ENCODE data around the gene KCNH3. TPM values are rescaled to one million over a fixed set of nuclear protein-coding genes. Genes with fewer than 3 reads are reported as not detected.
"Not testable (repeated sequence)": the region's sequence is repeated elsewhere in the genome, so short reads cannot be mapped to it uniquely, and the experiment has no call there.

KCNH3 gene
- total and polyA plus RNA-seq, 2 donors: 1.4 to 3.3 TPM

DNA sequence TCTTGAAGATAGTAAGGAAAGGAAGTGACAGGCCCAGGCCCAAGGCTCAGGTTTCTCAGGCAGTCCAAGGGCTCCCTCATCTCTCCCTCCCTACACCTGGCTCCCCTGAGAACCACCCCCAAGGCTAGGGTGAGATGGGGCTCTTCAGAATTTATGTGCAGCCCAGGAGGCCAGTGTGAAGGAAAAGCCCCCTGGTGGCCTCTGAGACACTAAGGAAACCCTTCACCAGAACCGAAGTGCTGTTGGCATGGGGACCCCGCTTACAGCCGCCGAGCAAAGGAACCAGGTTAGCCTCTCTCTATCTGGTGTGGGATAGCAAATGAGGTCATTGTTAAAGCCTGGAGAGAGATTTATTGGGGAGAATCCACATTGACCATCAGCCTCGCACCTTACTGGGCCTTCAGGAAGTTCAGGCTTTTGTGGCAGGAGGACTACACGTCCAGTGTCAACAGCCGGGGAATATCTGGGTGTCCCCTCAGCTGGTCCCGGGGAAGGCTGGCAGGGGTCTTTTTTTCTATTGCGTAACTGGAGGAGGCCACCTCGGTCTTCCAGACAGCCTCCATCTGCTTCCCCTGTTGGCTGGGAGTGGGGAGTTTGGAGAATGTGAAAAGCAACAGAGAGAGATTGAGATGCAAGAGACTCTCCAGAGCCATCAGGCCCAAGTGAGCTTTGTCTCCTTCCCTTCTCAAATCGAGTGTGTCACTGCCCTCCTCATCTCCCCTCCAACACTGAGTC lies 48.5 kb downstream of the KCNH3 start:
- Histone ChIP-seq H3K4me1 (ENCODE audit: control insufficient read depth in 2 of 2, insufficient read depth in 2 of 2, low read length in 2 of 2) (no peaks in the 10 kb centered on the region), H3K4me3 (ENCODE audit: low read length in 2 of 2) (no peak overlapping the region), H3K36me3 (ENCODE audit: control insufficient read depth in 2 of 2, insufficient read depth in 2 of 2, low read length in 1 of 2) (peaks cover 0 to 7% of the 10 kb centered on the region in 2 donors), H3K27ac (ENCODE audit: low read depth in 1 of 2, low read length in 1 of 2) (no peak overlapping the region), H3K27me3 (ENCODE audit: control insufficient read depth in 2 of 2, insufficient read depth in 1 of 2, low read length in 1 of 2) (no peaks in the 10 kb centered on the region), H3K9me3 (ENCODE audit: control insufficient read depth in 2 of 2, insufficient read depth in 1 of 2, low read length in 1 of 2) (peaks cover 0 to 8% of the 10 kb centered on the region in 2 donors)
- WGBS: 94% methylated on average over 11 of the region's 11 CpGs
- no peak for DNase-seq (ENCODE audit: low read depth in 6 of 9, low spot score in 9 of 9)

DNA sequence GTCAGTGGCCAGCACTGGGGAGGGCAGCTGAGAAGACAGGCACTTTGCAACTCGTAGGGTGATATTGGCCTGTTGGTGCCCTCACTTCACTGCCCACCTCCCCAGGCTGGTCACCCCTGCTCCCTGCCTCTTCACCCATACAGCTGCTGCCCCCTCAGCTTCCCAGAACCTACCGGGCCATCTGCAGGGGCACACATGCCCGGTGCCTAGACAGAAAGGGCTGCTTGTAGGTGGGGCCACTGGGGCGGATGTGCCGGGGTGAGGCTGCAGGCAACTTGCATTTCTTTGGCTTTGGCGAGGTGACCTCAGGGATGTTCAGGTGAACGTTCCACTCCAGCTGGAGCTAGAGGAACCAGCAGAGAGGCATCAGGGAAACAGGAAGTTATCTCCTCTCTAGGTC lies 49.5 kb downstream of the KCNH3 start:
- Histone ChIP-seq H3K4me1 (ENCODE audit: control insufficient read depth in 2 of 2, insufficient read depth in 2 of 2, low read length in 2 of 2) (no peaks in the 10 kb centered on the region), H3K4me3 (ENCODE audit: low read length in 2 of 2) (no peak overlapping the region), H3K27ac (ENCODE audit: low read depth in 1 of 2, low read length in 1 of 2) (no peak overlapping the region), H3K36me3 (ENCODE audit: control insufficient read depth in 2 of 2, insufficient read depth in 2 of 2, low read length in 1 of 2) (peaks cover 0 to 7% of the 10 kb centered on the region in 2 donors), H3K9me3 (ENCODE audit: control insufficient read depth in 2 of 2, insufficient read depth in 1 of 2, low read length in 1 of 2) (peaks cover 0 to 8% of the 10 kb centered on the region in 2 donors), H3K27me3 (ENCODE audit: control insufficient read depth in 2 of 2, insufficient read depth in 1 of 2, low read length in 1 of 2) (no peaks in the 10 kb centered on the region)
- no peak for DNase-seq (ENCODE audit: low read depth in 6 of 9, low spot score in 9 of 9)
- 92% methylated on average over 7 of the region's 7 CpGs for WGBS

DNA sequence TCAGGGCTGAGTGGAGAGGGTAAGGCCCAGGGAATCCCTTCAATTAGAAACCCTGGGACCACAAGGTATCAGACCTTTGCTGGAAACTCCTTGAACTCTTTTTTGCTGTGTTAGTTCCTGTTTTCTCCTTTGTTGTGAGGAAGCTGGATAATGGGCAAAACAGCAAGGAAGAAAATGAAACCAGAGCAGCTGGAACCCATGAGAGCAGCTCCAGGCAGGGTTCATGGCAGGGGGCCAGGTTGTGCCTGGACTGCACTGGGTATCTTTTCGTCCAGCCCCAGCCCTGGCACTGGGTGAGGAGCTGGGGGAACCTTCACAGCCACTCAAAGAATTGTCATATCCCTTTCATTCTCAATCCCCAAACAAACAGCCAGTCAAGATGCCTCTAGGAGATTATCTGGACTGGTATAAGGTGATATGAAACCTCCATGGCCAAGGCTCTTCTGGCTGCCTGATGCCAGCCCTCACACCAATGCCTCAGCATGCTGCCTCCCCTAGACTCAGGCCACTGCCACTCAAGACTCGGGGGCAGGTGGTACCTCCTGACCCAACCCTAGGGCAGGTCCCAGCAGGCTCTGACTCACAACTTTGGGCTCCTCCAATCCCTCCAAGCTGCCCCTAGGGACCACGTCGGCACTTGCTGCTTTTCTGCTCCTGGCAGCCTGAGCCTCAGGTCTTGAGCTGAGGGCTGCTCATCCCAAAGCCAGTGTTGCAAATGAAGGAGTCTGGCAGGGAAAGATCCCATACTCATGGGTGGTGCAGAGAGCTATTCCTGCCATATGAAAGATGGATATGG lies 50.1 kb downstream of the KCNH3 start:
- Histone ChIP-seq H3K27me3 (ENCODE audit: control insufficient read depth in 2 of 2, insufficient read depth in 1 of 2, low read length in 1 of 2) (no peaks in the 10 kb centered on the region), H3K4me3 (ENCODE audit: low read length in 2 of 2) (no peak overlapping the region), H3K27ac (ENCODE audit: low read depth in 1 of 2, low read length in 1 of 2) (no peak overlapping the region), H3K9me3 (ENCODE audit: control insufficient read depth in 2 of 2, insufficient read depth in 1 of 2, low read length in 1 of 2) (peaks cover 0 to 8% of the 10 kb centered on the region in 2 donors), H3K36me3 (ENCODE audit: control insufficient read depth in 2 of 2, insufficient read depth in 2 of 2, low read length in 1 of 2) (peaks cover 0 to under 1% of the 10 kb centered on the region in 2 donors), H3K4me1 (ENCODE audit: control insufficient read depth in 2 of 2, insufficient read depth in 2 of 2, low read length in 2 of 2) (no peaks in the 10 kb centered on the region)
- WGBS: 92% methylated on average over 4 of the region's 4 CpGs
- DNase-seq (ENCODE audit: low read depth in 6 of 9, low spot score in 9 of 9): no peak

DNA sequence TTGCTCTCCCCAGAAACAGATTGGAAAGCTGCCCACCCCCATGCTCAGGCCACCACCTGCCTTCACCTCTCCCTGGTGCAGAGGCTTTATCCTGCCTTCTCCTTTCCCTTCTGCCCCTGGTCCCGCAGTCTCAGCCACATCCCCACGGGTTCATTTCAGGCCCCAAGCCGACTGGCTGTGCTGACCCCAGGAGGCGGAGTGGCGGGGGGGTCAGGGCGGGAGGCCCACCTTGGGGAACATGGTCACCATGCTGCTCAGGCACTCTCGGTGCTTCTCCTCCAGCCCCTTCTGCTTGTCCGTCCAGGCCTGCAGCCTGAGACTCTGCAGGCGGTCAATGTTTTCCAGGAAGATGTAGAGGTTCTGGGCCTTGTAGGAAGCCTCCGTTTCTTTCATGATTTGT lies 59.7 kb downstream of the KCNH3 start:
- no peaks in the 10 kb centered on the region for H3K9me3 ChIP-seq (ENCODE audit: control insufficient read depth in 2 of 2, insufficient read depth in 1 of 2, low read length in 1 of 2)
- DNase-seq (ENCODE audit: low read depth in 6 of 9, low spot score in 9 of 9): no peak
- WGBS: 96% methylated on average over 10 of the region's 10 CpGs
- no peaks in the 10 kb centered on the region for H3K4me1 ChIP-seq (ENCODE audit: control insufficient read depth in 2 of 2, insufficient read depth in 2 of 2, low read length in 2 of 2)
- H3K27me3 ChIP-seq (ENCODE audit: control insufficient read depth in 2 of 2, insufficient read depth in 1 of 2, low read length in 1 of 2): no peaks in the 10 kb centered on the region
- H3K4me3 ChIP-seq (ENCODE audit: low read length in 2 of 2): no peak overlapping the region
- H3K36me3 ChIP-seq (ENCODE audit: control insufficient read depth in 2 of 2, insufficient read depth in 2 of 2, low read length in 1 of 2): no peaks in the 10 kb centered on the region
- H3K27ac ChIP-seq (ENCODE audit: low read depth in 1 of 2, low read length in 1 of 2): no peak overlapping the region

DNA sequence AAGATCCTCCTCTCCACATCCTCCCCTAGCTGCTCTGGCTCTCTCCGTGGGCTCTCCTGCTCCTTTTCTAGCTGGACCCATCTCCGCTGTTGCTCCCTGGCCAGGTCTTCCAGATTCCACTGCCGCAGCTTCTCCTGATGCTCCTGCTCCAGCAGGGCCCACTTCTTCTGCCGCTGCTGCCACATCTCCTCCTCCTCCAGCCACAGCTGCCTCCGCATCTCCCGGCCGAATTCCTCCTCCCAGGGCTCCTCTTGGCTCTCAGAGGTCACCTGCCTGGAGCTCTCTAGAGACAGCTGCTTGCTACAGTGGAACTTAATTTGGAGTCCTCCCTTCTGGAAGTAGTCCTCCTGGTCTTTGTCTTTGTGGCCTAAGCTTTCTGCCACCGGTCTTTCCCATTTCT lies 61.1 kb downstream of the KCNH3 start:
- no peak for DNase-seq (ENCODE audit: low read depth in 6 of 9, low spot score in 9 of 9)
- Histone ChIP-seq H3K36me3 (ENCODE audit: control insufficient read depth in 2 of 2, insufficient read depth in 2 of 2, low read length in 1 of 2) (no peaks in the 10 kb centered on the region), H3K9me3 (ENCODE audit: control insufficient read depth in 2 of 2, insufficient read depth in 1 of 2, low read length in 1 of 2) (no peaks in the 10 kb centered on the region), H3K4me3 (ENCODE audit: low read length in 2 of 2) (no peak overlapping the region), H3K27ac (ENCODE audit: low read depth in 1 of 2, low read length in 1 of 2) (no peak overlapping the region), H3K27me3 (ENCODE audit: control insufficient read depth in 2 of 2, insufficient read depth in 1 of 2, low read length in 1 of 2) (no peaks in the 10 kb centered on the region), H3K4me1 (ENCODE audit: control insufficient read depth in 2 of 2, insufficient read depth in 2 of 2, low read length in 2 of 2) (peaks cover 0 to 2% of the 10 kb centered on the region in 2 donors)
- 99% methylated on average over 8 of the region's 8 CpGs for WGBS

DNA sequence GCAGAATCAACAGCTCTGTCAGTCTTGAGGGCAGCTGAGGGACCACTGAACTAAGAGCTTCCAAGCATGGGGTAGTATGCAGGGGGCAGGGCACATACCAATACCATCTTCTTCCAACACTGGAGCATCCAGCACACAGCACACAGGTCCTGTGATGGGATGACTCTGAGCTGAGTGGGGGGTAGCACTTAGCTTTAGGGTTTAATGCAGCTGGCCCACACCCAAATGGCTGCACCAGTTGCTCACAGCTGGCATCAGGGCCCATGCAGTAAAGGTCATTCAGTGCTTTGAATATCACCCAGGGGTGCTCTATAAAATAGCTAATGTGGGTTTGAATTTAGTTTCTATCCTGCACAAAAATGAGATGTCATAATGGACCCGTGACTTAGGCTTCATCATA lies 64.9 kb downstream of the KCNH3 start:
- H3K4me3 ChIP-seq (ENCODE audit: low read length in 2 of 2): no peak overlapping the region
- H3K9me3 ChIP-seq (ENCODE audit: control insufficient read depth in 2 of 2, insufficient read depth in 1 of 2, low read length in 1 of 2): no peaks in the 10 kb centered on the region
- peaks cover 0 to 8% of the 10 kb centered on the region in 2 donors for H3K4me1 ChIP-seq (ENCODE audit: control insufficient read depth in 2 of 2, insufficient read depth in 2 of 2, low read length in 2 of 2)
- 85% methylated on average over 1 of the region's 1 CpG for WGBS
- no peaks in the 10 kb centered on the region for H3K27me3 ChIP-seq (ENCODE audit: control insufficient read depth in 2 of 2, insufficient read depth in 1 of 2, low read length in 1 of 2)
- no peak for DNase-seq (ENCODE audit: low read depth in 6 of 9, low spot score in 9 of 9)
- no peaks in the 10 kb centered on the region for H3K36me3 ChIP-seq (ENCODE audit: control insufficient read depth in 2 of 2, insufficient read depth in 2 of 2, low read length in 1 of 2)
- H3K27ac ChIP-seq (ENCODE audit: low read depth in 1 of 2, low read length in 1 of 2): no peak overlapping the region

DNA sequence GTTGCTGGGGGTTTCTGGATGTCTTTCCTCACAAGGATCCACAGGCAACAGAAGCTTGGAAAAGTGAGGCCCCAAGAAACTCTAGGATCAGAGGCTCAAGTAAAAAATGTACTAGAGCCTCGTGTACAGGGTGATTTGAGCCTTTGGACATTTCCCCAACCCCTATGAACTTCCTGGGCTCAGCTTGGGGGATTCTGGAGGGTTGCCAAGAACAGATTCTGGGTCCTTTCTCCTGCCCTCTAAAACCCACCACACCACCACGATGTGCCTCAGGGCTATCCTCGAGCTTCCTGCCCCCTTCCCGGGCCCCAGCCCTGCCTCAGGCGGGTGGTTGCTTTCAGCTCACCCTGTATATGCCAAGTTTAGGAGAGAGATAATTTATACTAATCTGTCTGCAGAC lies 66.0 kb downstream of the KCNH3 start:
- Histone ChIP-seq H3K4me1 (ENCODE audit: control insufficient read depth in 2 of 2, insufficient read depth in 2 of 2, low read length in 2 of 2) (peaks cover 0 to 8% of the 10 kb centered on the region in 2 donors), H3K36me3 (ENCODE audit: control insufficient read depth in 2 of 2, insufficient read depth in 2 of 2, low read length in 1 of 2) (no peaks in the 10 kb centered on the region), H3K27me3 (ENCODE audit: control insufficient read depth in 2 of 2, insufficient read depth in 1 of 2, low read length in 1 of 2) (no peaks in the 10 kb centered on the region), H3K4me3 (ENCODE audit: low read length in 2 of 2) (no peak overlapping the region), H3K9me3 (ENCODE audit: control insufficient read depth in 2 of 2, insufficient read depth in 1 of 2, low read length in 1 of 2) (peaks cover 0 to 3% of the 10 kb centered on the region in 2 donors), H3K27ac (ENCODE audit: low read depth in 1 of 2, low read length in 1 of 2) (no peak overlapping the region)
- no peak for DNase-seq (ENCODE audit: low read depth in 6 of 9, low spot score in 9 of 9)
- 31% methylated on average over 5 of the region's 5 CpGs for WGBS

DNA sequence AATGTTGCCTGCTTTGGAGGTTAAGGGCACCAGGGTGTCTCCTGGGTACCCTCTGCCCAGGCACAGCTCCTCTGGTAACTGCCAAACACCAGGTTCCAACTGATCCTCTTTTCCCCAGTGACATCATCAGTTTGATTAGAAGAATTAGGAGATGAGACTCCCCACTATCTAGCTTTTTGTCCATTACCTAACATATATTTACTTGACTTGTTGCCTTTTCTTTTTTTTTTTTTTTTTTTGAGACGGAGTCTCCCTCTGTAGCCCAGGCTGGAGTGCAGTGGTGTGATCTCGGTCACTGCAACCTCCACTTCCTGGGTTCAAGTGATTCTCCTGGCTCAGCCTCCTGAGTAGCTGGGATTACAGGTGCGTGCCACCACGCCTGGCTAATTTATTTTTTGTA lies 66.7 kb downstream of the KCNH3 start, which contains the start of gene FAM186B:
Gene FAM186B, minus strand, starts transcription at position 101 of the 400 bp plus-strand sequence. CDS start 162 bp downstream, outside the sequence.
- not testable (repeated sequence) for DNase-seq (ENCODE audit: low read depth in 6 of 9, low spot score in 9 of 9); H3K27me3 ChIP-seq (ENCODE audit: control insufficient read depth in 2 of 2, insufficient read depth in 1 of 2, low read length in 1 of 2); H3K4me1 ChIP-seq (ENCODE audit: control insufficient read depth in 2 of 2, insufficient read depth in 2 of 2, low read length in 2 of 2); H3K4me3 ChIP-seq (ENCODE audit: low read length in 2 of 2); H3K9me3 ChIP-seq (ENCODE audit: control insufficient read depth in 2 of 2, insufficient read depth in 1 of 2, low read length in 1 of 2); H3K36me3 ChIP-seq (ENCODE audit: control insufficient read depth in 2 of 2, insufficient read depth in 2 of 2, low read length in 1 of 2); H3K27ac ChIP-seq (ENCODE audit: low read depth in 1 of 2, low read length in 1 of 2)
- WGBS: 92% methylated on average over 4 of the region's 4 CpGs

Measured in thymus (tissue), 11 donors.